IMR-90 (cell line): ENCODE measurements around the gene ST6GALNAC4. TPM values are rescaled to one million over a fixed set of nuclear protein-coding genes. Genes with fewer than 3 reads are reported as not detected.

Experiments used
- ATAC-seq: fragments of 200-7000 bp; cut with Tn5 transposase; 2 replicates; pipeline ENCODE4 v1.9.1; 2020; ENCODE audit warnings: low read depth, mild to moderate bottlenecking, moderate library complexity
- BruUV-seq: library from RNA; stranded (reverse); fragments of 400-500 nt; replicated peaks from 2 replicates; lab custom pipeline; 2021; lab: Mats Ljungman, UMichigan
- CTCF ChIA-PET: fragments of 300-600 bp; formaldehyde crosslinking; extraction: SDS; loops from one replicate; lab custom pipeline; 2021; ENCODE audit warnings: antibody characterized with exemption; lab: Yijun Ruan, JAX
- POLR2A ChIA-PET: fragments of 300-600 bp; sonication (Branson Sonifier 250); formaldehyde crosslinking; loops from one replicate; lab custom pipeline; 2022; ENCODE audit warnings: antibody characterized with exemption; ENCODE audit not compliant: unreplicated experiment; lab: Charles Lee
- DNase-seq: peaks from one replicate; pipeline ENCODE4 v3.0.0; 2013
- H2AFZ ChIP-seq: replicated peaks from 2 replicates; pipeline ENCODE3; 2013; ENCODE audit warnings: low read length, mild to moderate bottlenecking; ENCODE audit not compliant: poor library complexity
- H2AK5ac ChIP-seq: 2 replicates; pipeline ENCODE4 v1.6.1; 2013; ENCODE audit warnings: low read depth, low read length, inconsistent platforms
- H2AK9ac ChIP-seq: replicated peaks from 2 replicates; pipeline ENCODE3; 2013; ENCODE audit warnings: mild to moderate bottlenecking, low read depth, low read length, moderate library complexity; ENCODE audit not compliant: poor library complexity
- H2BK120ac ChIP-seq: 2 replicates; pipeline ENCODE4 v1.6.1; 2013; ENCODE audit warnings: low read depth, low read length, inconsistent platforms
- H2BK15ac ChIP-seq: 3 replicates; pipeline ENCODE4 v1.6.1; 2013; ENCODE audit warnings: low read depth, low read length, inconsistent platforms
- H2BK20ac ChIP-seq: 2 replicates; pipeline ENCODE4 v1.6.1; 2013; ENCODE audit warnings: low read depth, mild to moderate bottlenecking, inconsistent platforms, low read length, moderate library complexity
- H2BK5ac ChIP-seq: 2 replicates; pipeline ENCODE4 v1.6.1; 2013; ENCODE audit warnings: mild to moderate bottlenecking, low read depth, low read length, inconsistent platforms; ENCODE audit not compliant: poor library complexity, severe bottlenecking
- H3K14ac ChIP-seq: replicated peaks from 2 replicates; pipeline ENCODE4 v1.6.1; 2013; ENCODE audit warnings: low read depth, low read length, inconsistent platforms
- H3K18ac ChIP-seq: 2 replicates; pipeline ENCODE4 v1.6.1; 2013; ENCODE audit warnings: low read depth, low read length, control low read depth
- H3K23ac ChIP-seq: 2 replicates; pipeline ENCODE4 v1.6.1; 2013; ENCODE audit warnings: low read depth, low read length, inconsistent platforms
- H3K27ac ChIP-seq: 2 replicates; pipeline ENCODE4 v1.5.1; 2013; ENCODE audit warnings: mild to moderate bottlenecking, control low read depth, low read length; ENCODE audit not compliant: insufficient read depth
- H3K27me3 ChIP-seq: 2 replicates; pipeline ENCODE4 v1.6.1; 2013; ENCODE audit warnings: low read length; ENCODE audit not compliant: control insufficient read depth, insufficient read depth
- H3K36me3 ChIP-seq: 2 replicates; pipeline ENCODE4 v1.6.1; 2013; ENCODE audit warnings: low read length, mixed read lengths; ENCODE audit not compliant: control insufficient read depth, insufficient read depth
- H3K4ac ChIP-seq: 2 replicates; pipeline ENCODE4 v1.6.1; 2013; ENCODE audit warnings: low read depth, low read length, inconsistent platforms
- H3K4me1 ChIP-seq: 2 replicates; pipeline ENCODE4 v1.6.1; 2013; ENCODE audit warnings: low read length, mixed read lengths; ENCODE audit not compliant: control insufficient read depth, insufficient read depth
- H3K4me2 ChIP-seq: 2 replicates; pipeline ENCODE4 v1.6.1; 2013; ENCODE audit warnings: low read depth, mild to moderate bottlenecking, control low read depth, low read length, moderate library complexity
- H3K4me3 ChIP-seq: 2 replicates; pipeline ENCODE4 v1.5.1; 2013; ENCODE audit warnings: low read depth, mild to moderate bottlenecking, control low read depth, low read length, moderate library complexity; ENCODE audit not compliant: insufficient read depth
- H3K56ac ChIP-seq: 2 replicates; pipeline ENCODE4 v1.6.1; 2013; ENCODE audit warnings: low read length, inconsistent platforms; ENCODE audit not compliant: insufficient read depth; ENCODE audit errors: extremely low read depth
- H3K79me1 ChIP-seq, 2 experiments: 2 replicates each; pipeline ENCODE4 v1.6.1; 2013; ENCODE audit warnings: low read length in 2 of 2, inconsistent platforms in 1 of 2, low read depth in 1 of 2
- H3K9ac ChIP-seq: 2 replicates; pipeline ENCODE4 v1.6.1; 2013; ENCODE audit warnings: low read depth, low read length, control low read depth
- H3K9me1 ChIP-seq: 2 replicates; pipeline ENCODE4 v1.6.1; 2013; ENCODE audit warnings: low read length, inconsistent platforms; ENCODE audit not compliant: insufficient read depth
- H3K9me3 ChIP-seq: 2 replicates; pipeline ENCODE4 v1.6.1; 2013; ENCODE audit warnings: low read length; ENCODE audit not compliant: control insufficient read depth, insufficient read depth
- H4K20me1 ChIP-seq: 2 replicates; pipeline ENCODE4 v1.6.1; 2013; ENCODE audit warnings: low read length, inconsistent platforms; ENCODE audit not compliant: insufficient read depth
- H4K5ac ChIP-seq: 2 replicates; pipeline ENCODE4 v1.6.1; 2013; ENCODE audit warnings: mild to moderate bottlenecking, low read depth, low read length, control low read depth
- H4K8ac ChIP-seq, 2 experiments: 2 replicates each; pipeline ENCODE4 v1.6.1; 2013; ENCODE audit warnings: low read depth in 2 of 2, low read length in 2 of 2, control low read depth in 1 of 2, inconsistent platforms in 1 of 2
- H4K91ac ChIP-seq: 2 replicates; pipeline ENCODE4 v1.6.1; 2013; ENCODE audit warnings: low read depth, low read length, inconsistent platforms; ENCODE audit not compliant: insufficient read depth
- BHLHE40 ChIP-seq: fragments of 150-350 bp; IDR thresholded peaks from 2 replicates; pipeline ENCODE4 v1.6.1; 2016; ENCODE audit warnings: mild to moderate bottlenecking, low read depth, low read length
- CEBPB ChIP-seq: IDR thresholded peaks from 2 replicates; pipeline ENCODE4 v1.6.1; 2012; ENCODE audit warnings: low read depth, low read length, improper control_type of control experiment
- CHD1 ChIP-seq: IDR thresholded peaks from 2 replicates; pipeline ENCODE4 v1.6.1; 2012; ENCODE audit warnings: low read depth, low read length, improper control_type of control experiment
- CTCF ChIP-seq: conservative IDR thresholded peaks from 2 replicates; pipeline ENCODE4 v1.5.1; 2012; ENCODE audit warnings: mild to moderate bottlenecking, low read depth, low read length, improper control_type of control experiment
- ELK1 ChIP-seq: fragments of 150-350 bp; IDR thresholded peaks from 2 replicates; pipeline ENCODE4 v1.6.1; 2016; ENCODE audit warnings: low read depth, mild to moderate bottlenecking, low read length, moderate library complexity, borderline replicate concordance
- FOS ChIP-seq: fragments of 150-350 bp; IDR thresholded peaks from 2 replicates; pipeline ENCODE4 v1.6.1; 2016; ENCODE audit warnings: low read depth, low read length
- MAFK ChIP-seq: IDR thresholded peaks from 2 replicates; pipeline ENCODE4 v1.6.1; 2012; ENCODE audit warnings: low read depth, low read length, improper control_type of control experiment
- MAZ ChIP-seq: IDR thresholded peaks from 2 replicates; pipeline ENCODE4 v1.6.1; 2012; ENCODE audit warnings: low read depth, mild to moderate bottlenecking, low read length, improper control_type of control experiment, moderate library complexity, borderline replicate concordance
- MXI1 ChIP-seq: IDR thresholded peaks from 2 replicates; pipeline ENCODE4 v1.6.1; 2012; ENCODE audit warnings: low read depth, mild to moderate bottlenecking, low read length, moderate library complexity, borderline replicate concordance
- NFE2L2 ChIP-seq: fragments of 150-350 bp; IDR thresholded peaks from 2 replicates; pipeline ENCODE4 v1.6.1; 2016; ENCODE audit warnings: low read depth, mild to moderate bottlenecking, low read length
- POLR2A ChIP-seq: IDR thresholded peaks from 2 replicates; pipeline ENCODE4 v1.6.1; 2012; ENCODE audit warnings: mild to moderate bottlenecking, low read depth, low read length
- RAD21 ChIP-seq: IDR thresholded peaks from 2 replicates; pipeline ENCODE4 v1.6.1; 2012; ENCODE audit warnings: low read length, improper control_type of control experiment
- RCOR1 ChIP-seq: IDR thresholded peaks from 2 replicates; pipeline ENCODE4 v1.6.1; 2012; ENCODE audit warnings: mild to moderate bottlenecking, low read length, improper control_type of control experiment; ENCODE audit not compliant: insufficient replicate concordance
- RFX5 ChIP-seq: IDR thresholded peaks from 2 replicates; pipeline ENCODE4 v1.8.0; 2012; ENCODE audit warnings: low read depth, mild to moderate bottlenecking, low read length, moderate library complexity
- SMC3 ChIP-seq: fragments of 150-350 bp; IDR thresholded peaks from 2 replicates; pipeline ENCODE4 v1.6.1; 2016; ENCODE audit warnings: low read depth, mild to moderate bottlenecking, antibody characterized with exemption, low read length, moderate library complexity
- USF2 ChIP-seq: fragments of 150-350 bp; IDR thresholded peaks from 2 replicates; pipeline ENCODE4 v1.6.1; 2017; ENCODE audit warnings: mild to moderate bottlenecking, antibody characterized with exemption, low read length, low read depth
- WGBS, 2 experiments: methylation state at CpG; one replicate each; pipeline versions ENCODE4 v1.1.5 to v1.1.7; 2013; ENCODE audit warnings: missing lambda C conversion rate in 2 of 2; ENCODE audit not compliant: insufficient read length in 1 of 2; ENCODE audit errors: extremely low coverage in 2 of 2; 5-methylcytosine and 5-hydroxymethylcytosine counted together
- dilution Hi-C: fragments of 300-500 bp; cut with HindIII; formaldehyde crosslinking; loops from one replicate; pipeline ENCODE4 v1.14.3; 2018; ENCODE audit warnings: low sequenced_read_pairs; ENCODE audit not compliant: unreplicated experiment
- in situ Hi-C: fragments of 300-500 bp; cut with MboI; formaldehyde crosslinking; loops from 3 replicates; pipeline ENCODE4 v1.14.3; 2019; ENCODE audit warnings: low sequenced_read_pairs, inconsistent platforms, mixed read lengths
- intact Hi-C: fragments of 100-400 bp; cut with micrococcal nuclease; formaldehyde crosslinking; loops from 2 replicates; pipeline ENCODE4 v1.10.0; 2022
- polyA plus RNA-seq, 3 experiments: library from polyadenylated mRNA; depleted of rRNA; stranded (reverse); fragments of >200 nt; gene quantifications; 2 replicates each; pipeline ENCODE4 v1.2.3, GENCODE V29; 2012; ENCODE audit warnings: low replicate concordance in 1 of 3
- total RNA-seq: library from RNA; depleted of rRNA; stranded (reverse); fragments of >200 nt; gene quantifications from 2 replicates; pipeline ENCODE4 v1.2.3, GENCODE V29; 2012

Gene ST6GALNAC4
- total and polyA plus RNA-seq, 2 of the 4 experiments (the other 2 are of a cell fraction), result 12.5 to 32.9 TPM

GRCh38 chr9:127965953-127966352 lies 49.1 kb upstream of the ST6GALNAC4 start:
- dilution Hi-C loops, result no loop called here

More at GRCh38 chr9:127965953-127966352, 49.1 kb upstream of the ST6GALNAC4 start:
- BruUV-seq, result no TSS peak
- peak overlapping the region; percentile 97 for H3K14ac ChIP-seq
- ChIA-PET CTCF (interaction anchor here (1.4 kb wide), 1 partner anchor 12 kb away, joined by 3 read pairs; no protein-coding TSS in a partner anchor), POLR2A (no interaction called here)
- H2BK120ac ChIP-seq, result peak overlapping the region; percentile 97
- H4K91ac ChIP-seq, result peak overlapping the region; percentile 98
- TF ChIP-seq POLR2A, result no peak
- TF ChIP-seq FOS, result no peak
- TF ChIP-seq ELK1, result no peak
- TF ChIP-seq USF2, result no peak
- no peak for TF ChIP-seq CTCF
- no peak for TF ChIP-seq SMC3
- no peak for TF ChIP-seq MAZ
- no peak for TF ChIP-seq CHD1
- TF ChIP-seq MXI1, result no peak
- TF ChIP-seq BHLHE40, result no peak
- no peak for TF ChIP-seq RAD21
- TF ChIP-seq RCOR1, result no peak
- no peak for TF ChIP-seq RFX5
- no peak for TF ChIP-seq CEBPB
- TF ChIP-seq MAFK, result no peak
- no peak for TF ChIP-seq NFE2L2
- peak overlapping the region; percentile 98 for H3K23ac ChIP-seq
- peak overlapping the region; percentile 93 for H2BK5ac ChIP-seq
- H3K9ac ChIP-seq, result peak overlapping the region; percentile 74
- H3K79me1 ChIP-seq, result peaks cover 53 to 90% of the 10 kb centered on the region in 2 experiments
- no peaks in the 10 kb centered on the region for H3K36me3 ChIP-seq
- in situ Hi-C loops (no loop called here), intact Hi-C loops (loop anchor here (1.0 to 5.0 kb wide), 2 partner anchors 116 to 133 kb away; no protein-coding TSS in a partner anchor)
- peaks cover 9% of the 10 kb centered on the region for H4K20me1 ChIP-seq
- peak overlapping the region; percentile 71 for H2AFZ ChIP-seq
- H3K9me1 ChIP-seq, result peaks cover 37% of the 10 kb centered on the region
- no peaks in the 10 kb centered on the region for H3K9me3 ChIP-seq
- H3K4me1 ChIP-seq, result peaks cover 55% of the 10 kb centered on the region
- H4K5ac ChIP-seq, result peak overlapping the region; percentile 93
- no peaks in the 10 kb centered on the region for H3K27me3 ChIP-seq
- peak overlapping the region; percentile 95 for H2BK20ac ChIP-seq
- no peak overlapping the region for H3K4me3 ChIP-seq
- ATAC-seq, result peak; percentile 9
- H2AK5ac ChIP-seq, result peak overlapping the region; percentile 98
- H2BK15ac ChIP-seq, result peak overlapping the region; percentile 94; the same call in 2 of the 3 replicates
- H3K18ac ChIP-seq, result peak overlapping the region; percentile 91
- peak overlapping the region; percentile 99 for H2AK9ac ChIP-seq
- peak overlapping the region; percentile 99 for H3K4ac ChIP-seq
- H3K27ac ChIP-seq, result peak overlapping the region; percentile 92
- peak overlapping the region; percentile 93 to 99 for H4K8ac ChIP-seq
- peak overlapping the region; percentile 64; the same call in 1 of the 2 replicates for H3K56ac ChIP-seq
- WGBS, 2 experiments, result 40% methylated on average over 5 of the region's 6 CpGs; no CpG with 5 or more reads in 1 of the 2 experiments
- DNase-seq, result no peak
- H3K4me2 ChIP-seq, result peak overlapping the region; percentile 37
